Vagina (tissue), 2 donors: Measurements from ENCODE around the gene G6PC3.
"Not testable (repeated sequence)": the region's sequence is repeated elsewhere in the genome, so short reads cannot be mapped to it uniquely, and the experiment has no call there.

Experiments
- CTCF ChIP-seq, 3 experiments: fragments of 450-650 bp in 2 of 3; fragments of 200-600 bp in 1 of 3; sonication (generic) in 1 of 3; IDR thresholded peaks; one replicate each; pipeline ENCODE4 v1.5.1; 2017 to 2019; ENCODE audit warnings: antibody characterized with exemption in 3 of 3, mild to moderate bottlenecking in 2 of 3, moderate library complexity in 2 of 3
- POLR2A ChIP-seq, 2 donors: fragments of 450-650 bp; IDR thresholded peaks; one replicate each; pipeline ENCODE4 v1.6.1; 2017; ENCODE audit warnings: antibody characterized with exemption in 2 of 2, mild to moderate bottlenecking in 2 of 2, moderate library complexity in 2 of 2

GRCh38 chr17:44046893-44047292 is 23.6 kb upstream of the G6PC3 start:
- TF ChIP-seq CTCF, POLR2A (IDR thresholded peaks at IDR 0.05): not testable (repeated sequence)
